Measurements from ENCODE around the gene NR1H2.

NR1H2 gene

DNA sequence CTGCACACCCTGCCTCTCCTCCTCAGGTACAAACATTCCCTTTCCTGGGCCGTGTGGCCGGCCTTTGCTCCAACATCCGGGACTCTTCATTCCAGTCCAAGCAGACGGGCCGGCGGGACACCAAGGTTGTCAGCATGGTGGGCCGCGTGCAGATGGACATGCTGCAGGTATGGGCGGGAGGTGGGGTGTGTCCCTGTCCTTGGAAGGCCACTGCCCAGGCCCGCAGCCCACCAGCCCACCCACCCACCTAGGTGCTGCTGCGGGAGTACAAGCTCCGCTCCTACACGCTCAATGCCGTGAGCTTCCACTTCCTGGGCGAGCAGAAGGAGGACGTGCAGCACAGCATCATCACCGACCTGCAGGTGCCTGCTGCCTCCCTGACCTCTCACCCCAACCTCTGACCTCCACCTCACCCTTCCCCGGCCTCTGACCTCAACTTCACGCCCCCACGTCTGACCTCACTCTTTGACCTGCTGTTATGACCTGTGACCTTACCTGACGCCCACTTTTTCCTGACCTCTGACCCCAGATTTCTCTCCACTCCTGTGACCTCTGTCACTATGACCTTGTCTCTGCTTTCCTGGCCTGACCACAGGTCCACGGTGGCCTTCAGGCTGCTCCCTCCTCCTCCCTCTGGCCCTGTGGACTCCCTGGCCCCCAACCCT lies 30.0 kb downstream of the NR1H2 start:
- DNase-seq, result no peak

DNA sequence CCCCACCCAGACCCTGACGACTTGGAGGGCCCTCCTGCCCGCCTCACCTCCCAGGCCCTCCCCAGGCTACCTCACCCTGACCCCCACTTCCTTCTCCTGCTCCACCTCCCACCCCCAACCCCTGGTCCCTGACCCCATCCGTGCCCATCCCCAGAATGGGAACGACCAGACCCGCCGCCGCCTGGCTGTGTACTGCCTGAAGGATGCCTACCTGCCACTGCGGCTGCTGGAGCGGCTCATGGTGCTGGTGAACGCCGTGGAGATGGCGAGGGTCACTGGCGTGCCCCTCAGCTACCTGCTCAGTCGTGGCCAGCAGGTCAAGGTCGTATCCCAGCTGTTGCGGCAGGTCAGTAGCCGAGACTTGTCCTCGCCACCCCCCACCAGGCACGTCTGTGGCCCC lies 30.6 kb downstream of the NR1H2 start:
- DNase-seq, result no peak

DNA sequence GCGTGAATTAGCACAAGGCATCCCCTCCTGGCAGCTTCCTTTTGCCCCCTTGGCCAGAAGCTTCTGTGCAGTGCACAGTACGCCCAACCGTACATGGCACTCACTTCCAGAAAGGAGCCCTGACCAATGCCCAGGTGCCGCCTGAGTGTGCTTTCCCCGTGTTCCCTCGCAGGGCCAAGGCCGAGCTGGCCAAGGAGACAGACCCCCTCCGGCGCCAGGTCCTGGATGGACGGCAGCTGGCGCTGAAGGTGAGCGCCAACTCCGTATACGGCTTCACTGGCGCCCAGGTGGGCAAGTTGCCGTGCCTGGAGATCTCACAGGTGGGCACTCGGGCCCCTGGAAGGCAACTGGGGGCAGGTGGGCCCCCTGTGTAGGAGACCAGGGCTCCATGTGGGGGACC lies 33.1 kb downstream of the NR1H2 start:
- no peak for DNase-seq

DNA sequence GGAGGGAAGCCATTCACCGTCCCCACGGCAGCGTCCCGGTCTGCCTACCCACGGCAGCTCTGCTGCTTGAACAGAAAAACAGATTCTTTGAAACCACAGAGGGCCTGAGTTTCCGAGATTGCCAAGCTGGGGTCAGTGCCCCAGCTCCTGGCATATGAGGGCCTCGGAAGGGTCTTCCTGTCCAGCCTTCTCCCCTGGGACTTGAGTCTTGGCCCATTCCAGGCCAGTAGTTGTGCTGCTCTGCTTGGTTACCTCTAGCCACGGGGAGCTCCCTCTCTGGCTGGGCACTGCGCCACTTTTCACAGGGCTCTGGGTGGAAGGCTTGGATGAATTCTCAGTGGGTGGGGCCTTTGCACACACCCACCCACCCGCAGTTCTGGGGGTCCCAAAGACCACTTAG lies 33.9 kb downstream of the NR1H2 start:
- no peak for DNase-seq

DNA sequence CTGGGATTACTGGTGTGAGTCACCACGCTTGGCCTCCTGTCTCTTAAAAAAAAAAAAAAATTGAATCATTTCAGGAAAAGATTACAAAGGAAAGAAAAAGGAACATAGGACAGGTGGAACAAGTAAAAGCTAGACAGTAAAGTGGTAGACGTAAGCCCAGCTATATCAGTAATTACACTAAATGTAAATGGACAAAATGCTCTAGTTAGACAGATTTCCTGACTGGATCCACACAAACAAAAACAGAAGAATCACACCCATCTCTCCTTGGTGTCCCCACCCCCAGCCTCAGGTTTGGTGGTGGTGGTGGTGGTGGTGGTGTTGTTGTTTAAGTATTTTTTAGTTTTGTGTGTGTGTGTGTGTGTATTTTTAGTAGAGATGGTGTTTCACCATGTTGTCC lies 36.2 kb downstream of the NR1H2 start:
- no peak for DNase-seq

DNA sequence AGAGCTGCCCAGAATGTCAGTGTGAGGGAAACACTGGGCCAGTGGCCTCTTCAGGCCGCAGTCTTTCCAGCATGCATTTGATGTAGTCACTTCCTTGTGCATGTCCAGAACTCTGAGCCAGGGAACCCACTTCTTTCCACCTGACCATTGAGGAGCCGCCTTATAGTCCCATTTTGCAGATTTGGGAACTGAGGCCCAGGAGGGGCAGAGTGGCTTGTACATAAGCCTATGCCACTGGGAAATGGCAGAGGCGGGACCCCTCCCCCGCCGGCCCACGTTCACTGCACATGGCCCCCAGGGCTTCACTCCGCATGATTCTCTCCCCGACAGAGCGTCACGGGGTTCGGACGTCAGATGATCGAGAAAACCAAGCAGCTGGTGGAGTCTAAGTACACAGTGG lies 36.8 kb downstream of the NR1H2 start:
- no peak for DNase-seq

DNA sequence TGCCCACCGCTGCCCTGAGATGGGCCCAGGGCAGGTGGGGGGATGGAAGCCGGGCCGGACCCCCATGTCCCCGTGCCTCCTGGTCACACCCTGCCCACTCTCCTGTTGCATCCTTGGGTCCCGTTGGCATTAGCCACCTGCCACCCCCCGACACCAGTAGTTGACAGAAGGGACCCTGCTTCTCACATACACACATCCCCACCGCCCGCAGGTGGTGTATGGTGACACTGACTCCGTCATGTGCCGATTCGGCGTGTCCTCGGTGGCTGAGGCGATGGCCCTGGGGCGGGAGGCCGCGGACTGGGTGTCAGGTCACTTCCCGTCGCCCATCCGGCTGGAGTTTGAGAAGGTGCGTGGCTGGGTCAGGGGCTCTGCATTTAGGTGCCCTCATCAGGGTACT lies 37.3 kb downstream of the NR1H2 start:
- DNase-seq, result no peak

DNA sequence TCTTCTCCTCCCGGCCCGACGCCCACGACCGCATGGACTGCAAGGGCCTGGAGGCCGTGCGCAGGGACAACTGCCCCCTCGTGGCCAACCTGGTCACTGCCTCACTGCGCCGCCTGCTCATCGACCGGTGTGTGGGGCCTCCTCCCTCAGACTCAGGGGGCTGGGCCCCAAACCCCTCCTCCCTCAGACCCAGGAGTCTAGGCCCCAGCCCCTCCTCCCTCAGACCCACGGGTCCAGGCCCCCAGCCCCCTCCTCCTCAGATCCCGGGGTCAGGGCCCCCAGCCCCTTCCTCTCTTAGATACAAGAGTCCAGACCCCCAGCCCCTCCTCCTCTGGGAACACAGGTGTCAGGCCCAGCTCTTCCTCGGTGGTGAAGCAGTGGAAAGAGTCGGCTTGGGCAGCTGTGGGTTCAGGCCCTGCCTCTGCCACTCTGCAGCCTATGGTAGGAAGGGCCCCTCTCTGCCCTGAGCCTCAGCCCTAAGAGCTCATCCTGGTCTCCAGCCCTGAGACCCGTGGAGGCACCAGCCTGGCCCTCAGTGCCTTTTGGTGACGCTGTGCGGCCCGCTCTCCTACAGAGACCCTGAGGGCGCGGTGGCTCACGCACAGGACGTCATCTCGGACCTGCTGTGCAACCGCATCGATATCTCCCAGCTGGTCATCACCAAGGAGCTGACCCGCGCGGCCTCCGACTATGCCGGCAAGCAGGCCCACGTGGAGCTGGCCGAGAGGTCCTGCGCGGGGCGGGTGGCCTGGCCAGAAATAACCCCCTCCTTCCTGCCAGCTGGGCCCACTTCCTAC lies 38.8 kb downstream of the NR1H2 start:
- peak; percentile 80 for DNase-seq

DNA sequence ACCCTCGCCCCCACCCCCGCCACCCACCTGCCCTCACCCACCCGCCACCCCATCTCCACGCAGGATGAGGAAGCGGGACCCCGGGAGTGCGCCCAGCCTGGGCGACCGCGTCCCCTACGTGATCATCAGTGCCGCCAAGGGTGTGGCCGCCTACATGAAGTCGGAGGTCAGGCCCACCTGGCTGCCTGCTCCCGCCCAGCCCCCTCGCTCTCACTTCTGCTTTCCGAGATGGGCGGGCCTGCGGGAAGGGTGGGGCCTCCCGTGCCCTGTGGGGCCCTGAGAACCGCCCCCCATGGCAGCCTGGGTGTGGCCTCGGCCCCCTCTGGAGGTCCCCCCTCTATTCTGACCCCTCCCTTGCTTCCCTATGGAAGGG lies 39.4 kb downstream of the NR1H2 start:
- peak; percentile 27 for DNase-seq

DNA sequence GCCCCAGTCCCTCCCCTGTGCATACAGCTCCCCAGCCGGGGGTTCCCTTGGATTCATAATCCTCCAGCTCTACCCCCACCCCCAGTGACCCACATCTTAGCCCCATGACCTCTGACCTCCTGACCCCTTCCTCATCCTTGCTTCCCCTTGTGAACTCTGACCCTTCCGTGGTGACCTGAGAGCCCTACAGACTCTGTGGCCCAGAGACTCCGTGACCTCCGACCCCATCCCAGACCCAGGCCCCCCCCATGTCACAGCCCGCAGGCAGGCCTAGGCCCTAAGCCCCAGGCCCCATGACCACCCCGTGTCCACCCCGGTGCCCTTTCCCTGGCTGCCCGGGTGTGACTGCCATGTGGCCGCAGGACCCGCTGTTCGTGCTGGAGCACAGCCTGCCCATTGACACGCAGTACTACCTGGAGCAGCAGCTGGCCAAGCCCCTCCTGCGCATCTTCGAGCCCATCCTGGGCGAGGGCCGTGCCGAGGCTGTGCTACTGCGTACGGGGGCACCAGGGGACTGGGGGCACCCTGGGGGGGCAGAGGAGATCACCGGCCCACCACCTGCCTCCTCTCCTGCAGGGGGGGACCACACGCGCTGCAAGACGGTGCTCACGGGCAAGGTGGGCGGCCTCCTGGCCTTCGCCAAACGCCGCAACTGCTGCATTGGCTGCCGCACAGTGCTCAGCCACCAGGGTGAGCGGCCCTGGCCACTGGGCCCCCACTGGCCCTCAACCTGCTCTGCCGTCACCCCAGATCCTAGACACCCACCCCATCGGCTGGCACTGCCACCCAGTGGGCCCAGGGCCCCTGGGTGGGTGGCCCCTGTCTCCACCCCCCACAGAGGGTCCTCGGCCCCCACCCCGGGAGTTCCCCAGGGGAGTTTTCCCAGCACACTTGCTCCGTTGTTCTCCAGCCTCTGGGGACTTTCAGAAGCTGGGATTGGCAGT lies 40.0 kb downstream of the NR1H2 start:
- DNase-seq, result no peak

DNA sequence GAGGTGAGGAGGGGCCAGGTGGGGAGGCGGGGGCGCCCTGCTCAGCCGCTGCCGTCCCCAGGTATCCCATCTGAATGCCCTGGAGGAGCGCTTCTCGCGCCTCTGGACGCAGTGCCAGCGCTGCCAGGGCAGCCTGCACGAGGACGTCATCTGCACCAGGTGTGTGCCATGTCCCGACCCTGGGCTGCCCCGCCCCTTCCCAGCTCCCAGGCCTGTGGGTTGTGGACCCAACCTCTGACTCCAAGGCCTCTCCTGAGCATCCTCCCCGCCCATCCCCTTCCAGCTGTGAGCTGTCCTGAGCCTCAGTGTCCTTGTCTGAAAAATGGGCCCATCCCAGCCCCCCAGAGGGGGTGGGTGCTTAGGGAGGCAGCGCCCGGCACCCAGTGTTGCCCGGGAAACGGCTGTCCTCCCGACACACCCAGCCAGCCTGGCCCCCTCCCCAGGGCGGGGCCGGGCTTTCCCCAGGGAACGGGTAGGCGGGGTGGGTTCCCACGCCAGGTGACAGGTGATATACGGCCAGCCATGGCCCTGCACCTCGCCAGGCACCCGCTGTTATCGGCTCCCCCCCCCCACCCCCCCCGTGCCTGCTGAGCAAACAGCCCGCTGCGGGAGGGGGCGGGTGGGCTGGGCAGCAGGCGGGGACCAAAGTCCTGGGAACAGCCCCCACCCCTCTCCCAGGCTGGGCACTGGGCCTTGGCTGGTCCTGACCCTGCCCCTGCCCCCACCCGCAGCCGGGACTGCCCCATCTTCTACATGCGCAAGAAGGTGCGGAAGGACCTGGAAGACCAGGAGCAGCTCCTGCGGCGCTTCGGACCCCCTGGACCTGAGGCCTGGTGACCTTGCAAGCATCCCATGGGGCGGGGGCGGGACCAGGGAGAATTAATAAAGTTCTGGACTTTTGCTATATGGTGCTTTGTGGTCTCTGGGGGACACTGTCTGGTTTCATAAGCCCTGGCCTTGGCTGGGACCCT lies 41.1 kb downstream of the NR1H2 start:
- no peak for DNase-seq

DNA sequence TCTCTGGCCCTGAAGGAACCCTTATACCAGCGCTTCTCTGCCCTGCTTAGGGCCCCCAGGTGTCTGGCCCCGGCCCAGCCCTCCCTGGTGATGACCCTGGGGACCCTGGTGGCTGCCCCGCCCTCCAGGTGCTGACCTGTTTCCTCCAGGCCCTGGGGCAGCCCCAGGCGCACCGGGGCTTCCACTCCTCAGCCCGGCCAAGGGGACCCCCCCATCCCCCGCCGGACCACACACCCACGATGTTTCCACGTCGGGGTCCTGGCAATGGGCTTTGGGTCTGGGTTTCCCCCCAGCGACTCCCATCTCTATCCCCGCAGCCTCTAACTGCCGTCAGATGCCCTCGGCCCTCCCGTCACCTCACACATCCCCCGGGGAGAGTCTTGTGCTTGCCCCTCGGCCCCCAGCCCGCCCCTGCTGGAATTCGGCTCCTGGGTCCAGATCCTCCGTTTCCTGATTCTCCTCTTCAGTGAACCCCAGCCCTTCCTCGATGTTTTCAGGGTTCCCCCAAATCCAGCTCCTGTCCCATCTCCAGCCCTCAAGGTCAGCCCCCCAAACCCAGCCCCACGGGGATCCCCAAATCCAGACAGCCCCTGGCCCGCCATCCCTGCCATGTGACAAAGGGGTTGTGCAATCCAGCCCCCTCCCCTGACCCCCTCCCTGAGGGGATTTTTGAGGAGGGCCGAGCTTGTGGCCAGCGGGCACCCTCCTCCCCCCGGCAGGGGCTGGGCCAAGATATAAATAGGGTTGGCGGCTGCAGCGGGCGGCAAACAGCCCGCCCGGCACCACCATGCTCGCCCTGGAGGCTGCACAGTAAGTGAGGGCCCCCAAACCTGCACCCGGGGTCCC lies 42.1 kb downstream of the NR1H2 start, which contains the start of gene SPIB:
TSS of gene SPIB (plus strand) at position 763 of the 846 bp plus-strand sequence. CDS start at position 788, 25 bp downstream.
- no peak for DNase-seq

DNA sequence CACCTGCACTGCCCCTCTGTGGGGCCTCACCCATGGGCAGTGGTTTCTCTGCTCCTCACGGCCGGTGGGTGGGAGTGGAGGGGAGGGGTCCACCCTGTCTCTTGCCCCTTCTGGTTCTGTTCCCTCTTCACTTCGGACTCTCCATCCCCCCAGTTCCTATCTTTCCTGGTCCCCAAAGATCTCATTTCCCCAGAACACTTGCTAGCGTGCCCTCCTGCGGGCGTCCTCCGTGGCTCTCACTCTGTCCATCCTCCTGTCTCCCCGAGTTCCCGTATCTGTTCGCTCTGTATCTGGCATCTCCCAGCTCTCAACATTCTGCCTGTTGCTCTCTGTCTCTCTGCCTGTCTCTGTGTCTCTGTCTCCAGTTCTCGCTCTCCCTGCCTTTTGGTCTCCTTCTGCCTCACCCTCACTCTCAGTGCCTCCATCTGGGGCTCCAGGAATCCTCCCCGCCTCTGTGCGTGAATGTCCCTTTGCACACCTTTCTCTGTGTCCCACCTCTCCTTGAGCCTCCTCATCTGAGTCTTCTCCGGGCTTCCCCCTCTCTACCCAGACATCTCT lies 42.8 kb downstream of the NR1H2 start:
- DNase-seq, result no peak

DNA sequence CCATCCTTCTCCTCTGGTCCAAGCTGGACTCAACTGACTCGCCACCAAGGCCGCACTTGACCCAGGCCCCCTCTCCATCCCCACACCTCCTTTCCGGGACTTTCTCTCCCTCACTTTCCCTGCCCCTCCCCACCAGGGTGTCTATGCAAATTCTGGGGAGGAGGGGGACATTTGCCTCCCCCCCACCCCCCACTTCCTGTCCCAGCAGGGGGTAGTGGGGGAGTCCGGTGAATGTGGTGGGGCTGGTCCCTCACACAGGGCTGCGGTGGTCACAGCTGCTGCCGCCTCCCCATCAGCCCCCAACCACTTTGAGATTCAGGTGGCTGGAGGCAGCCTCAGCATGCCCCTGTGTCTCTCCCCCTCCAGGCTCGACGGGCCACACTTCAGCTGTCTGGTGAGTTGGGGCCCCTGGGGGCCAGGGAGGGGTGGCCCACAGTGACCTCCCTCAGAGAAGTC lies 43.4 kb downstream of the NR1H2 start:
- no peak for DNase-seq

DNA sequence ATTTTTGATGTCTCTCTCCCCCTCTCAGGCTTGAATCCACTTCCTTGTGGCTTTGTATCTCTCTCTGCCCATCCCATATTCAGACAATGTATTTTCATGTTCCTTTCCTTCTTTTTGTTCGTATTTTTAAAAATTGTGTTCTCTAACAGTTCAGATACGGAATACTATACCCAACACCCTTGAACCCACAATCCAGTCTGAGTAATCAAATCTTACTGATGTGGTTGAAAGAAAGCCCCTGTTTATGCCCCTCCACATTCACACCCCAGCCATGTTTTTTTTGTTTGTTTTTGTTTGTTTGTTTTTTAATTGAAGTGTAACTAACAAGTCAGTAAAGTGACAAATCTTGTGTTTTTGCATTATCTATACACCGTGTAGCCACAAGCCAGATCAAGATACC lies 43.9 kb downstream of the NR1H2 start:
- no peak for DNase-seq

DNA sequence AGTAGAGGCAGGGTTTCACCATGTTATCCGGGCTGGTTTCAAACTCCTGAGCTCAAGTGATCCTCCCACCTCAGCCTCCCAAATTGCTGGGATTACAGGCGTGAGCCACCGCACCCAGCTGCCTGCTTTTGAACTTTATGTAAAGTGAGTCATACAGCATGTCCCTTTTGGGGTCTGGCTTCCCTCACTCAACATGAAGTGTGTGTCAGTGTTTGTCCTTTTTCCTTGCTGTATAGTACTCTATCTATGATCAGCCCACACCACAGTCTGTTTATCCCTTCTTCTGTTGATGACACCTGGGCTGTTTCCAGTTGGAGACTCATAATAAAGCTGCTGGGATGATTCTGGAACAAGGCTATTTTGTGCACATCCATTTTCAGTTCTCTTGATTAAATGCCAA lies 44.6 kb downstream of the NR1H2 start:
- DNase-seq, result no peak

DNA sequence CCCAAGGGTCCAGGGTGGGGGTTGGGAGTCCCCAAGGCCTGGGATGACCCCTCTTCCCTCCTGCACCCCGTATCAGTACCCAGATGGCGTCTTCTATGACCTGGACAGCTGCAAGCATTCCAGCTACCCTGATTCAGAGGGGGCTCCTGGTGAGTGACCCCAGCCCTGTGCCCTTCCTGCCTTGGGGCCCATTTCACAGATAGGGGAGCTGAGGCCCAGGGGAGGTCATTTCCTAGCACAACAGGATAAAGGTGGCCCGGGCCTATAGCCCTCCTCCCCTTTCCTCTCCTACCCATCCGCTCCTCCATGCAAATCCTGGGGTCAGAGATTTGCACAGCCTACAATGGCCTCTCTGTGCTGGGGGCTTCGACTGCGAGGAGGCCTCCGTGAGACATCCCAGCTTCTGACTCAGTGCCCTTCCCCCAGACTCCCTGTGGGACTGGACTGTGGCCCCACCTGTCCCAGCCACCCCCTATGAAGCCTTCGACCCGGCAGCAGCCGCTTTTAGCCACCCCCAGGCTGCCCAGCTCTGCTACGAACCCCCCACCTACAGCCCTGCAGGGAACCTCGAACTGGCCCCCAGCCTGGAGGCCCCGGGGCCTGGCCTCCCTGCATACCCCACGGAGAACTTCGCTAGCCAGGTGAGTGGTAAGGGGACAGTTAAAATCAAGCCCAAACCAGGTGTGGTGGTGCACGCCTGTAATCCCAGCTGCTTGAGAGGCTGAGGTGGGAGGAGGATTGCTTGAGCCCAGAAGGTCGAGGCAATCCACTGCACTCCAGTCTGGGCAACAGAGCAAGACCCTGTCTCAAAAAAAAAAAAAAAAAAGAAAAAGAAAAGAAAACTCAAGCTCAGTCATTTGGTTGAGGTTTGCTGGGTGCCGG lies 46.4 kb downstream of the NR1H2 start:
- no peak for DNase-seq

DNA sequence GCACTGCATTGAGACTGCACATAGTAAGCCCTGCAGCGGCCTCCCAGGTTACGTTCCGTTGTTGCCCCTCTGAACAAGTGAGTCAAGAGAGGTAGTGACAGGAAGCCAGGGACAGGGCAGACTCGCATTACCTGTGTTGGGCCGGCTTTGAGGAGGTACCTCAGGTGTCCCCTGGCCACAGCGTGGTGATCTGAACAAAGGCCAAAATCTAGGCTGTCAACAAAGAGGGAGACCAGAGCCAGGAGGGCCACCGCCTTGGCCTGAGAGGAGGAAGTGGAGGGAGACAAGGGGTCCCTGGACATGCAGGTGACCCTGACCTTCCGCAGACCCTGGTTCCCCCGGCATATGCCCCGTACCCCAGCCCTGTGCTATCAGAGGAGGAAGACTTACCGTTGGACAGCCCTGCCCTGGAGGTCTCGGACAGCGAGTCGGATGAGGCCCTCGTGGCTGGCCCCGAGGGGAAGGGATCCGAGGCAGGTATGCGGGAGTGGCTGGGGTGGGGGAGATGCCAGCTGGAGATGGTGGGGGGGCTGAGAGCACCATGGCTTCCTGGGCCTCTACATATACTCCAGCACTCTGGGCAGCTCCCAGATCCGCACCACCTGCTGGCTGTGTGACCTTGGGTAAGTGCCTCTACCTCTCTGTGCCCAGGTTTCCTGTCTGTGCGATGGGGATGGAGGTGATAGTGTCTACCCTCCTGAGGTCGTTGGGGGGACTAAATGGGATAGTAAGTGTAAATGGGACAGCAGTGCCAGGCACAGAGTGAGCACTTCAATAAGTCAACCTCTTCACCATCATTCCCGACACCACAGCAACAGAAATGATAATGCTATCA lies 47.2 kb downstream of the NR1H2 start:
- no peak for DNase-seq

DNA sequence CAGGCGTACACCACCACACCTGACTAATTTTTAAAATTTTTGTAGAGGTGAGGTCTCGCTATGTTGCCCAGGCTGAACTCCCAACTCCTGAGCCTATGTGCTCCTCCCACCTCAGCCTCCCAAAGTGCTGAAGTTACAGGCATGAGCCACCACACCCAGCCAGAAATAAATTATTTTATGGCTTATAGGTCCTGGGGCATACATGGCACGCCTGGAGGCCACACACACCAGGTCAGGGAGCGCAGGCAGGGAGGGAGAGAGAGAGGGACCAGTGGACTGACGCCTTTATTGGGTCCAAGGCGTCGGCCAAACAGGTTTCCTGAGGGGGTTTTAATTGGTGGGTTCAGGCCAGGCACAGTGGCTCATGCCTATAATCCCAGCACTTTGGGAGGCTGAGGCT lies 49.3 kb downstream of the NR1H2 start:
- no peak for DNase-seq
